GM12892 (cell line): ENCODE results near the gene NYAP2.

ENCODE experiments used
- POLR2A ChIP-seq: IDR thresholded peaks from 2 replicates; pipeline ENCODE4 v1.6.1; 2011; ENCODE audit warnings: low read depth, low read length, control low read depth
- POLR2AphosphoS5 ChIP-seq: IDR thresholded peaks from 2 replicates; pipeline ENCODE4 v1.6.1; 2011; ENCODE audit warnings: low read depth, low read length, control low read depth

GRCh38 chr2:225353579-225354085 lies 45.9 kb upstream of the NYAP2 start:
- TF ChIP-seq POLR2A (no peak), POLR2AphosphoS5 (no peak)
